ENCODE measurements around the gene FOXP2. TPM values are rescaled to one million over a fixed set of nuclear protein-coding genes. Genes with fewer than 3 reads are reported as not detected.

FOXP2 gene
- total and polyA plus RNA-seq, 3 donors from 2014 or later = 2.5 to 5.9 (median 3.8) TPM

GRCh38 chr7:114700247-114700928, 285.8 kb downstream of the FOXP2 start:
- intact Hi-C loops (cut with DNase I; ENCODE audit: low total_unique reads) = no loop called here
- Histone ChIP-seq H3K36me3 (ENCODE audit: low read depth, missing control alignments) (no peaks in the 10 kb centered on the region), H3K9me3 (no peaks in the 10 kb centered on the region), H3K27me3 (no peaks in the 10 kb centered on the region), H3K27ac (no peak overlapping the region), H3K4me1 (no peaks in the 10 kb centered on the region), H3K4me3 (no peak overlapping the region)
- TF ChIP-seq POLR2A (IDR thresholded peaks at IDR 0.05) = no peak
- no peak for TF ChIP-seq CTCF (IDR thresholded peaks at IDR 0.05)
- 72 to 81% methylated on average over 3 of the region's 3 CpGs for WGBS, 2 donors
- DNase-seq = no peak

GRCh38 chr7:114703677-114704076, 289.1 kb downstream of the FOXP2 start:
- TF ChIP-seq POLR2A (IDR thresholded peaks at IDR 0.05) (no peak), CTCF (IDR thresholded peaks at IDR 0.05) (no peak)
- H3K4me1 ChIP-seq = no peaks in the 10 kb centered on the region
- H3K36me3 ChIP-seq (ENCODE audit: low read depth, missing control alignments) = no peaks in the 10 kb centered on the region
- intact Hi-C loops (cut with DNase I; ENCODE audit: low total_unique reads) = no loop called here
- no peak overlapping the region for H3K27ac ChIP-seq
- H3K27me3 ChIP-seq = no peaks in the 10 kb centered on the region
- no peak overlapping the region for H3K4me3 ChIP-seq
- 68 to 81% methylated on average over 6 of the region's 6 CpGs for WGBS, 2 donors
- peak; percentile 23 for DNase-seq
- H3K9me3 ChIP-seq = no peaks in the 10 kb centered on the region

- no peak for DNase-seq
- H3K4me3 ChIP-seq = no peak overlapping the region
- H3K27ac ChIP-seq = no peak overlapping the region
- no peak for TF ChIP-seq CTCF (IDR thresholded peaks at IDR 0.05)
- no peak for TF ChIP-seq POLR2A (IDR thresholded peaks at IDR 0.05)
- intact Hi-C loops (cut with DNase I; ENCODE audit: low total_unique reads) = no loop called here
- no peaks in the 10 kb centered on the region for H3K4me1 ChIP-seq
- H3K27me3 ChIP-seq = no peaks in the 10 kb centered on the region
- no peaks in the 10 kb centered on the region for H3K9me3 ChIP-seq
- WGBS, 2 donors = 86 to 88% methylated on average over 6 of the region's 6 CpGs
- no peaks in the 10 kb centered on the region for H3K36me3 ChIP-seq (ENCODE audit: low read depth, missing control alignments)
These were observed 294.0 kb downstream of the FOXP2 start for GRCh38 chr7:114708646-114709045.

- no peak for TF ChIP-seq POLR2A (IDR thresholded peaks at IDR 0.05)
- TF ChIP-seq CTCF (IDR thresholded peaks at IDR 0.05) = no peak
- Histone ChIP-seq H3K9me3 (no peaks in the 10 kb centered on the region), H3K27me3 (no peaks in the 10 kb centered on the region), H3K4me3 (no peak overlapping the region), H3K27ac (no peak overlapping the region), H3K36me3 (ENCODE audit: low read depth, missing control alignments) (no peaks in the 10 kb centered on the region), H3K4me1 (no peaks in the 10 kb centered on the region)
- DNase-seq = no peak
- intact Hi-C loops (cut with DNase I; ENCODE audit: low total_unique reads) = no loop called here
- 68 to 82% methylated on average over 5 of the region's 5 CpGs for WGBS, 2 donors
These were observed 295.9 kb downstream of the FOXP2 start for GRCh38 chr7:114710499-114710898.

GRCh38 chr7:114711241-114711640, 296.6 kb downstream of the FOXP2 start:
- intact Hi-C loops (cut with DNase I; ENCODE audit: low total_unique reads) = no loop called here
- 79 to 82% methylated on average over 4 of the region's 4 CpGs for WGBS, 2 donors
- H3K4me1 ChIP-seq = no peaks in the 10 kb centered on the region

More at GRCh38 chr7:114711241-114711640, 296.6 kb downstream of the FOXP2 start:
- H3K4me3 ChIP-seq = no peak overlapping the region
- no peaks in the 10 kb centered on the region for H3K36me3 ChIP-seq (ENCODE audit: low read depth, missing control alignments)
- no peak for TF ChIP-seq CTCF (IDR thresholded peaks at IDR 0.05)
- no peak for DNase-seq
- H3K27me3 ChIP-seq = no peaks in the 10 kb centered on the region
- no peak overlapping the region for H3K27ac ChIP-seq
- H3K9me3 ChIP-seq = no peaks in the 10 kb centered on the region
